Stomach (tissue), 4 donors: Measurements from ENCODE around the gene DLG5.

Source experiments
- EP300 ChIP-seq: sonication (generic); formaldehyde crosslinking; IDR thresholded peaks from one replicate; pipeline ENCODE4 v1.6.1; 2017; ENCODE audit warnings: antibody characterized with exemption
- POLR2A ChIP-seq, 4 donors: fragments of 450-650 bp; IDR thresholded peaks; one replicate each; pipeline ENCODE4 v1.6.1; 2016; ENCODE audit warnings: antibody characterized with exemption in 4 of 4, control low read depth in 2 of 4, mild to moderate bottlenecking in 1 of 4, moderate library complexity in 1 of 4
- POLR2AphosphoS5 ChIP-seq, 3 donors: sonication (generic); formaldehyde crosslinking; IDR thresholded peaks; one replicate each; pipeline ENCODE4 v1.6.1; 2016; ENCODE audit warnings: antibody characterized with exemption in 3 of 3
- TF ChIP-seq, protein P1 (sequence below), 7 experiments: fragments of 450-650 bp in 4 of 7; fragments of 200-600 bp in 3 of 7; sonication (generic) in 3 of 7; IDR thresholded peaks; one replicate each; pipeline ENCODE4 v1.5.1; 2016 to 2019; ENCODE audit warnings: antibody characterized with exemption in 7 of 7, control low read depth in 2 of 7, mild to moderate bottlenecking in 1 of 7

DNA sequence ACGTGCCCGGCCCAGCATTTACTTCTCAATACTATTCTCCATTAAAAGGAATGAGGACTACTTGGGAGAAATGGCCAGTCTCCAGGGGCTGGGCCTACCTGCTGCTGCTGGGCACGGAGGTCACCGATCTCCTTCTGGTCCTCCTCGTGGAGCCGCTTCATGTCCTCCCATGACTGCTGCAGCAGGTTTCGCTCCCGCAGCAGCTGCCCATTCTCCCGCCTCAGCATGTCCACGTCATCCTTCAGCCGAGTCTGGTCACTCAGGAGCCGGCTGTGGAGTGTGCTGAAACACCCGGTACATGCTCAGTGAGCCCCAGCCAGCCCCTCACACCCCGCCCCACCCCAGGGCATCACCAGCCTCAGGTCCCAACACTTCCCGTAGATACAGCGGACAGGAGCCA, 73.3 kb downstream of the DLG5 start:
- TF ChIP-seq POLR2A (IDR thresholded peaks at IDR 0.05) (no peak), POLR2AphosphoS5 (IDR thresholded peaks at IDR 0.05) (no peak), EP300 (no peak)
- TF ChIP-seq, protein P1, sequence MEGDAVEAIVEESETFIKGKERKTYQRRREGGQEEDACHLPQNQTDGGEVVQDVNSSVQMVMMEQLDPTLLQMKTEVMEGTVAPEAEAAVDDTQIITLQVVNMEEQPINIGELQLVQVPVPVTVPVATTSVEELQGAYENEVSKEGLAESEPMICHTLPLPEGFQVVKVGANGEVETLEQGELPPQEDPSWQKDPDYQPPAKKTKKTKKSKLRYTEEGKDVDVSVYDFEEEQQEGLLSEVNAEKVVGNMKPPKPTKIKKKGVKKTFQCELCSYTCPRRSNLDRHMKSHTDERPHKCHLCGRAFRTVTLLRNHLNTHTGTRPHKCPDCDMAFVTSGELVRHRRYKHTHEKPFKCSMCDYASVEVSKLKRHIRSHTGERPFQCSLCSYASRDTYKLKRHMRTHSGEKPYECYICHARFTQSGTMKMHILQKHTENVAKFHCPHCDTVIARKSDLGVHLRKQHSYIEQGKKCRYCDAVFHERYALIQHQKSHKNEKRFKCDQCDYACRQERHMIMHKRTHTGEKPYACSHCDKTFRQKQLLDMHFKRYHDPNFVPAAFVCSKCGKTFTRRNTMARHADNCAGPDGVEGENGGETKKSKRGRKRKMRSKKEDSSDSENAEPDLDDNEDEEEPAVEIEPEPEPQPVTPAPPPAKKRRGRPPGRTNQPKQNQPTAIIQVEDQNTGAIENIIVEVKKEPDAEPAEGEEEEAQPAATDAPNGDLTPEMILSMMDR (IDR thresholded peaks at IDR 0.05), result no peak
